GM12865 (cell line): ENCODE measurements around the gene EFNB2.

ENCODE experiments used
- DNase-seq: peaks from one replicate; pipeline ENCODE4 v3.0.0; 2010; ENCODE audit warnings: low read depth
- H3K4me3 ChIP-seq: 2 replicates; pipeline ENCODE4 v1.5.1; 2011; ENCODE audit warnings: mild to moderate bottlenecking, low read depth, low read length, control low read depth
- CTCF ChIP-seq: IDR thresholded peaks from 2 replicates; pipeline ENCODE4 v1.5.1; 2011; ENCODE audit warnings: low read length, control low read depth, low read depth, inconsistent platforms; ENCODE audit not compliant: insufficient read depth; ENCODE audit errors: missing control alignments

The EFNB2 gene

GRCh38 chr13:106533943-106534638 is 1.4 kb downstream of the EFNB2 start:
- peak; percentile 12 for DNase-seq
- no peak for TF ChIP-seq CTCF
- no peak overlapping the region for H3K4me3 ChIP-seq

GRCh38 chr13:106533101-106533942 is 2.1 kb downstream of the EFNB2 start:
- H3K4me3 ChIP-seq: no peak overlapping the region
- TF ChIP-seq CTCF: peak; percentile 5
- DNase-seq: peak; percentile 34

GRCh38 chr13:106532111-106532929 is 3.1 kb downstream of the EFNB2 start:
- H3K4me3 ChIP-seq: no peak overlapping the region
- no peak for DNase-seq
- TF ChIP-seq CTCF: no peak

- H3K4me3 ChIP-seq: no peak overlapping the region
- no peak for DNase-seq
- TF ChIP-seq CTCF: no peak
Measured at GRCh38 chr13:106530980-106531481, 4.4 kb downstream of the EFNB2 start.

- H3K4me3 ChIP-seq: no peak overlapping the region
- TF ChIP-seq CTCF: no peak
- DNase-seq: no peak
Measured at GRCh38 chr13:106530171-106530851, 5.2 kb downstream of the EFNB2 start.
